ENCODE results near the gene RUNX2.

DNA sequence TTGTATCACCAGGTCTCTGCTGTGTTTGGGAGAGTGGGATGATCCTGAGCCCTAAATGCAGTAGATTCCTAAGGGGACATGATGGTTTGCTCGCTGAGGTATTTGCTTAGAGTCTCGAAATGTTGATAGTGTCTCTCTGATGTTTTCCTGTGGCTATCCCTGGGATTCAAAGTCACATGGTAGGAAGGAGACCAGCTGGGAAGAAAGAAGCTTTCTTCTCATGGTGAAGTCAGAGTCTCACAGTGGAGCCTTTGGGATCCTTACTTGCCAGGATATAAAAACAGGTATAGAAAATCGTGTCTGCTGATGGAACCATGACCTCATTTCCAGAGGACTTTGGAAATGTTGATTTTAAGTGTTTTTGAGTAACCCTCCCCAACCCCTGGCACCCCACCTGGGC lies 308.9 kb downstream of the RUNX2 start:
- TF ChIP-seq YY1 (IDR thresholded peaks at IDR 0.05; ENCODE audit: low read depth) (no peak), FOXM1 (IDR thresholded peaks at IDR 0.05; ENCODE audit: borderline replicate concordance, low read depth) (no peak), CEBPB (IDR thresholded peaks at IDR 0.05) (no peak), RAD21 (IDR thresholded peaks at IDR 0.05; ENCODE audit: low read depth) (no peak), TAF1 (IDR thresholded peaks at IDR 0.05; ENCODE audit: low read depth) (no peak), TEAD4 (IDR thresholded peaks at IDR 0.05) (no peak), EP300 (IDR thresholded peaks at IDR 0.05; ENCODE audit: borderline replicate concordance) (no peak)
- TF ChIP-seq, protein P1, sequence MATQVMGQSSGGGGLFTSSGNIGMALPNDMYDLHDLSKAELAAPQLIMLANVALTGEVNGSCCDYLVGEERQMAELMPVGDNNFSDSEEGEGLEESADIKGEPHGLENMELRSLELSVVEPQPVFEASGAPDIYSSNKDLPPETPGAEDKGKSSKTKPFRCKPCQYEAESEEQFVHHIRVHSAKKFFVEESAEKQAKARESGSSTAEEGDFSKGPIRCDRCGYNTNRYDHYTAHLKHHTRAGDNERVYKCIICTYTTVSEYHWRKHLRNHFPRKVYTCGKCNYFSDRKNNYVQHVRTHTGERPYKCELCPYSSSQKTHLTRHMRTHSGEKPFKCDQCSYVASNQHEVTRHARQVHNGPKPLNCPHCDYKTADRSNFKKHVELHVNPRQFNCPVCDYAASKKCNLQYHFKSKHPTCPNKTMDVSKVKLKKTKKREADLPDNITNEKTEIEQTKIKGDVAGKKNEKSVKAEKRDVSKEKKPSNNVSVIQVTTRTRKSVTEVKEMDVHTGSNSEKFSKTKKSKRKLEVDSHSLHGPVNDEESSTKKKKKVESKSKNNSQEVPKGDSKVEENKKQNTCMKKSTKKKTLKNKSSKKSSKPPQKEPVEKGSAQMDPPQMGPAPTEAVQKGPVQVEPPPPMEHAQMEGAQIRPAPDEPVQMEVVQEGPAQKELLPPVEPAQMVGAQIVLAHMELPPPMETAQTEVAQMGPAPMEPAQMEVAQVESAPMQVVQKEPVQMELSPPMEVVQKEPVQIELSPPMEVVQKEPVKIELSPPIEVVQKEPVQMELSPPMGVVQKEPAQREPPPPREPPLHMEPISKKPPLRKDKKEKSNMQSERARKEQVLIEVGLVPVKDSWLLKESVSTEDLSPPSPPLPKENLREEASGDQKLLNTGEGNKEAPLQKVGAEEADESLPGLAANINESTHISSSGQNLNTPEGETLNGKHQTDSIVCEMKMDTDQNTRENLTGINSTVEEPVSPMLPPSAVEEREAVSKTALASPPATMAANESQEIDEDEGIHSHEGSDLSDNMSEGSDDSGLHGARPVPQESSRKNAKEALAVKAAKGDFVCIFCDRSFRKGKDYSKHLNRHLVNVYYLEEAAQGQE (IDR thresholded peaks at IDR 0.05; ENCODE audit: low read depth), result no peak
